ENCODE data around the gene ACR.

DNA sequence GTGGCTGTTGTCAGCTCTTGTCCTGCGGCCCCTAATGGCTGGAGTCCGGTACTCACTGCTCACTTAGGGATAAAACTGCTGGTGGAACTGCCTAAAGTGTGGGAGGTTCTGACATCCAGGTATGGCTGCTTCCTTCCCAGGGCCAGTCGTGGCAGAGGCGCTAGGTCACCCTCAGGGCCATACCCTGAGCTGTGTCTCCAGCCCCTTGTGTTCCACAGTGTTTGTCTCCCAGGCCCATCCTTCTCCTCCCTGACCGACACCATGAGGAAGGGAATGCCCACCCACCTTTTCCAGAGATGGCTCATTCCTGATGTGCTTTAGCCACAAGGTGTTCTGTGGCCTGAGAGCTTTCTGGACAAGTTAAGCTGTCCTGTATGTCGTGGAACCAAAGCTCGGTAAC is 12.4 kb upstream of the ACR start:
- TF ChIP-seq, protein P1, sequence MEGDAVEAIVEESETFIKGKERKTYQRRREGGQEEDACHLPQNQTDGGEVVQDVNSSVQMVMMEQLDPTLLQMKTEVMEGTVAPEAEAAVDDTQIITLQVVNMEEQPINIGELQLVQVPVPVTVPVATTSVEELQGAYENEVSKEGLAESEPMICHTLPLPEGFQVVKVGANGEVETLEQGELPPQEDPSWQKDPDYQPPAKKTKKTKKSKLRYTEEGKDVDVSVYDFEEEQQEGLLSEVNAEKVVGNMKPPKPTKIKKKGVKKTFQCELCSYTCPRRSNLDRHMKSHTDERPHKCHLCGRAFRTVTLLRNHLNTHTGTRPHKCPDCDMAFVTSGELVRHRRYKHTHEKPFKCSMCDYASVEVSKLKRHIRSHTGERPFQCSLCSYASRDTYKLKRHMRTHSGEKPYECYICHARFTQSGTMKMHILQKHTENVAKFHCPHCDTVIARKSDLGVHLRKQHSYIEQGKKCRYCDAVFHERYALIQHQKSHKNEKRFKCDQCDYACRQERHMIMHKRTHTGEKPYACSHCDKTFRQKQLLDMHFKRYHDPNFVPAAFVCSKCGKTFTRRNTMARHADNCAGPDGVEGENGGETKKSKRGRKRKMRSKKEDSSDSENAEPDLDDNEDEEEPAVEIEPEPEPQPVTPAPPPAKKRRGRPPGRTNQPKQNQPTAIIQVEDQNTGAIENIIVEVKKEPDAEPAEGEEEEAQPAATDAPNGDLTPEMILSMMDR (conservative IDR thresholded peaks at IDR 0.05 in 1 of 2, IDR thresholded peaks at IDR 0.05 in 1 of 2; ENCODE audit: extremely low read depth in 1 of 2, insufficient read depth in 1 of 2, low read depth in 1 of 2, low read length in 2 of 2), result no peak
- no peak for TF ChIP-seq EZH2 (IDR thresholded peaks at IDR 0.05; ENCODE audit: borderline replicate concordance, low read length)
